Epithelial cell of proximal tubule (primary cell): Measurements from ENCODE around the gene ABHD17C. TPM values are rescaled to one million over a fixed set of nuclear protein-coding genes. Genes with fewer than 3 reads are reported as not detected.
"Not testable (repeated sequence)": the region's sequence is repeated elsewhere in the genome, so short reads cannot be mapped to it uniquely, and the experiment has no call there.

Experiments
- DNase-seq: peaks from one replicate; pipeline ENCODE4 v3.0.0-alpha.2; 2011; ENCODE audit warnings: low read depth
- H3K4me3 ChIP-seq: 2 replicates; pipeline ENCODE4 v1.5.1; 2011; ENCODE audit warnings: low read depth, mild to moderate bottlenecking, low read length
- total RNA-seq: library from RNA; depleted of rRNA; stranded (reverse); fragments of >200 nt; gene quantifications from 2 replicates; pipeline ENCODE4 v1.2.3, GENCODE V29; 2015
- TF ChIP-seq, protein P1 (sequence below): conservative IDR thresholded peaks from 2 replicates; pipeline ENCODE4 v1.5.1; 2012; ENCODE audit warnings: low read depth, mild to moderate bottlenecking, low read length

The ABHD17C gene
- total RNA-seq, 1 donor from 2014 or later = 4.5 TPM

DNA sequence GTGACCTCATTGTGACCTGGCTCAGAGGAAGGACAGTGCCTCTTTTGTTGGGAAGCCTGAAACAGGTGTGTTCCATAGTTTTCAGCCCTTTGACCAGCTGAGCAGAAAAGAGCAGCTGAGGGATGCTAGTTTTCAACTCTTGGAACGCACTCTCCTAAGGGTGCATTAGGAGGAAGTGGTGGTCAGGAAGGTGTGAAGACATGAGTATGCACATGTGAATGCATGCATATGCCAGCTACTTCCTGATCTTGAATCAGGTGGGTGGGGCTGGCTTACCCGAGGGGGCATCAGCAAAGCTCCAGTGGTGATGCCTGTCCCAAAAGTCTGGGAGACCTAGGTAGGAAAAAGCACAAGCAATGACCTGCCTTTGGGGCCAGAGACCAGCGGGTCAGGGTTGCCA is 60.8 kb downstream of the ABHD17C start:
- H3K4me3 ChIP-seq = no peak overlapping the region
- TF ChIP-seq, protein P1, sequence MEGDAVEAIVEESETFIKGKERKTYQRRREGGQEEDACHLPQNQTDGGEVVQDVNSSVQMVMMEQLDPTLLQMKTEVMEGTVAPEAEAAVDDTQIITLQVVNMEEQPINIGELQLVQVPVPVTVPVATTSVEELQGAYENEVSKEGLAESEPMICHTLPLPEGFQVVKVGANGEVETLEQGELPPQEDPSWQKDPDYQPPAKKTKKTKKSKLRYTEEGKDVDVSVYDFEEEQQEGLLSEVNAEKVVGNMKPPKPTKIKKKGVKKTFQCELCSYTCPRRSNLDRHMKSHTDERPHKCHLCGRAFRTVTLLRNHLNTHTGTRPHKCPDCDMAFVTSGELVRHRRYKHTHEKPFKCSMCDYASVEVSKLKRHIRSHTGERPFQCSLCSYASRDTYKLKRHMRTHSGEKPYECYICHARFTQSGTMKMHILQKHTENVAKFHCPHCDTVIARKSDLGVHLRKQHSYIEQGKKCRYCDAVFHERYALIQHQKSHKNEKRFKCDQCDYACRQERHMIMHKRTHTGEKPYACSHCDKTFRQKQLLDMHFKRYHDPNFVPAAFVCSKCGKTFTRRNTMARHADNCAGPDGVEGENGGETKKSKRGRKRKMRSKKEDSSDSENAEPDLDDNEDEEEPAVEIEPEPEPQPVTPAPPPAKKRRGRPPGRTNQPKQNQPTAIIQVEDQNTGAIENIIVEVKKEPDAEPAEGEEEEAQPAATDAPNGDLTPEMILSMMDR = no peak
- DNase-seq = no peak

DNA sequence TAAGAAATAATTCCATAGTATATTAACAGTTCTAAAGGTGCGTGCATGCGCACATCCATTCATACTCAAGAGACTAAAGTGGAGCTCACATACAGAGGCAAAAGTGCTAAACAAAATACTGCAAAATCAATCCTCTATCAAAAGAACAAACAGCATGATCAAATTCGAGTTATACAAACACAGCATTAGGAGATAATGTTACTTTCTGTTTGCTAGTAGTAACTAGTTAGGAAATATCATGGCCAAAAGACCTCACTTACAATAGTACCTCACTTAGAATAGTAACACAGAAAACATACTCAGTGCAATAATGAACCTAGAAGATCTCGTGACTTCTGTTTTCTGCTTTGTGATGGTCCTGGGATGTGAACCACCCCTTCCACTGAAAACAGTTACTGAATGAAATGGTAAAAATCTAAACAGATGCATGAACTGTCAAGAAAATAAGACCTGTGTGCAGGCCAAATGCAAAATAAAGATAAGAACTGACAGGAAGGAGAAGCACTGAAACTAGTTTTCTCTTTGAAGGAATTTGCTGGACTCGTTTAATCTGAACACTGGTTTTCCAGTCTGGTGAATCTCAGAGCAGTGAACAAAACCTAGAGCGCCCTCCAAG is 63.1 kb downstream of the ABHD17C start:
- H3K4me3 ChIP-seq = no peak overlapping the region
- no peak for DNase-seq
- TF ChIP-seq, protein P1 = peak; percentile 19

DNA sequence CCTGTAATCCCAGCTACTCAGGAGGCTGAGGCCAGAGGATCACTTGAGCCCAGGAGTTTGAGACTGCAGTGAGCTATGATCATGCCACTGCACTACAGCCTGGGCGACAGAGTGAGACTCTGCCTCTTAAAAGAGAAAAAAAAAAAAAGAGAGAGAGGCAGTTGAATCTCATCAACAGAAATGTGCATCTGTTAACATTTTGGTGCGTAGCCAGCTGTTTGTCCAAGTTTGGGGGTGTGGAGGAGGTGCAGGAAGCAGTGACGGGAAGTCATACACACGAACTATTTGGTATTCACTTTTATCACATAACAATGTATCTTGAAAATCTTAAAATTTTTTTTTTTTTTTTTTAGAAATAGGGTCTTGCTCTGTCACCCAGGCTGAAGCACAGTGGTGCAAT is 65.8 kb downstream of the ABHD17C start:
- TF ChIP-seq, protein P1 = no peak
- H3K4me3 ChIP-seq = no peak overlapping the region
- no peak for DNase-seq

DNA sequence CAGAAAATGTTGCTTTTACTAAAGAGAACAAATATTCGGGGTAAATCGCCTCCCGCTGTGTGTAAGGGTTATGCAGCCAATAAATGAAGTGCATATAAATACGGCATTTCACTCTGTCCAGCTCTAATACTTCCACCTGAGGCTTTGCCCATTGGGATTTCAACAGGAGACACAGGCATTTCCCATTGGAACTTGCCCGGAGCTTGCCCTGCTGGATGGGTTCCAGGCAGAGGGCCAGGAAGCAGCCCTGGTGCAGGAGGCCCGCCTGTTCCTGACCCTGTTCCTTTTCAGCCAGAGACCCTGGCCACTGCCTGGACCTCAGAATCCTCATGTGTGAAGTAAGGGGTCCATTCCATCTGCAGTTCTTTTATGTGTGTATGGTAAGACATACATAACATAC is 66.6 kb downstream of the ABHD17C start:
- TF ChIP-seq, protein P1 = no peak
- no peak for DNase-seq
- no peak overlapping the region for H3K4me3 ChIP-seq

DNA sequence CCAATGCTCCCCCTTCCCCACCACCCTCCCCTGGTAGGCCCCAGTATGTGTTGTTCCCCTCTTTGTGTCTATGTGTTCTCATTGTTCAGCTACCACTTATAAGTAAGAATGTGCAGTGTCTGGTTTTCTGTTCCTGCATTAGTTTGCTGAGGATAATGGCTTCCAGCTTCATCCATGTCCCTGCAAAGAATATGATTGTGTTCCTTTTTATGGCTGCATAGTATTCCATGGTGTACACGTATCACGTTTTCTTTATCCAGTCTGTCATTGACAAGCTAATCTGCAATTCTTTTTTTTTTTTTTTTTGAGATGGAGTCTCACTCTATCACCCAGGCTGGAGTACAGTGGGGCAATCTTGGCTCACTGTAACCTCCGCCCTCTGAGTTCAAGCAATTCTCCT is 68.1 kb downstream of the ABHD17C start:
- not testable (repeated sequence) for DNase-seq, H3K4me3 ChIP-seq

DNA sequence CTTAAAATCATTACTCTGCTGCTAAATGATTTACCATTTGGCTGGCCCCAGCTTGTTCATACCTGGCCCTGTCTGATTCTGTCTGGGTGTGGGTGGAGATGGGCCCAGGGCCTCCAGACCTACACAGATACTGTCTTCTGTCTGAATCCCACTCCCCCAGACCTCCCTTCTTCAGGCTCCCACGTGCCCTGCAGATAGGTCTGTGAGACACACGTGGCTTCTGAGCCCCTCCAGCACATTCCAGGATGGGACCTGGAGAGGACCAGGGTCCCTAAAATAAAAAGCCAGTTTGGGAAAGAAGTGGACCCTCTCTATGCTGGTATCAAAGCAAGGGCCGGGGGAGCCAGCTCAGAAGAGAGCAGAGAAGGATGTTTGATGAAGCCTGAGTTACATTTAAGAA is 69.4 kb downstream of the ABHD17C start:
- TF ChIP-seq, protein P1 = no peak
- no peak for DNase-seq
- no peak overlapping the region for H3K4me3 ChIP-seq

DNA sequence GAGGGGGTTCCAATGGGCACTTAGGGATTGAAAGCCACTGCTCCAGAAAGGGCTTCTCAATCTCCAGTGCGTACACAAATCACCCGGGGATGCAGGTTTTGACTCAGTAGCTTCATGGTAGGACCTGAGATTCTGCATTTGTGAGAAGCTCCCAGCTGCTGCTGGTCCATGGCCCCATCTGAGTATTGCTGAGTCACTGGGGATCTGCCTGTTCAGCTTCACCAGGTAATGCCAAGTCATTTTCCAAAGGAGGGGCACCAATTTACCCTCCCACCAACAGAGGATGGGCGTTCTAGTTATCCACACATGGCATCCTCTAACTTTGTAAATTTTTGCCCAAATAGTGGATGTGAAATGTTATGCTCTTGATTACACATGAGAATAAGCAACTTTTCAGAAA is 71.2 kb downstream of the ABHD17C start:
- TF ChIP-seq, protein P1 = no peak
- no peak overlapping the region for H3K4me3 ChIP-seq
- DNase-seq = no peak
